ENCODE data around the gene CDH5. TPM values are rescaled to one million over a fixed set of nuclear protein-coding genes. Genes with fewer than 3 reads are reported as not detected.

CDH5 gene
- total and polyA plus RNA-seq, 2 of the 8 experiments (the other 6 are each of a cell fraction or from before 2014, with no cell fraction given), result 0.32 TPM

- Histone ChIP-seq H4K20me1 (replicated peaks in 1 of 2; ENCODE audit: control insufficient read depth in 1 of 2, insufficient read depth in 2 of 2, low read length in 2 of 2) (peaks cover 0 to 4% of the 10 kb centered on the region in 2 experiments), H2BK15ac (ENCODE audit: low read length) (no peak overlapping the region), H3K9ac (replicated peaks in 1 of 4; ENCODE audit: extremely low read depth in 1 of 4, low read depth in 3 of 4, low read length in 3 of 4) (no peak overlapping the region), H3K36me3 (ENCODE audit: control insufficient read depth in 2 of 4, insufficient read depth in 4 of 4, low read length in 3 of 4) (no peaks in the 10 kb centered on the region), H2AFZ (ENCODE audit: low read length) (no peak overlapping the region), H2BK12ac (ENCODE audit: low read depth, low read length) (no peak overlapping the region), H3K18ac (ENCODE audit: extremely low read depth, low read length) (no peak overlapping the region), H3K4ac (replicated peaks; ENCODE audit: insufficient read length, low read depth, low read length) (no peak overlapping the region), H2AK5ac (ENCODE audit: low read depth, low read length) (no peak overlapping the region), H2BK120ac (replicated peaks; ENCODE audit: low read depth, low read length) (no peak overlapping the region), H3K23ac (ENCODE audit: insufficient read length) (no peak overlapping the region), H3K4me1 (replicated peaks in 1 of 4; ENCODE audit: control insufficient read depth in 3 of 4, insufficient read depth in 4 of 4, low read length in 3 of 4) (peaks cover 0 to 17% (median 12%) of the 10 kb centered on the region in 4 experiments; a peak in 6 of 7 replicates), H3K27me3 (replicated peaks in 1 of 4; ENCODE audit: control insufficient read depth in 3 of 4, extremely low read depth in 1 of 4, insufficient read depth in 3 of 4, low read length in 3 of 4) (peaks cover 31 to 42% (median 38%) of the 10 kb centered on the region in 4 experiments), H3K14ac (ENCODE audit: insufficient read length) (no peak overlapping the region), H3K9me3 (ENCODE audit: insufficient read depth in 2 of 2, low read depth in 1 of 2, low read length in 1 of 2) (no peaks in the 10 kb centered on the region), H4K8ac (ENCODE audit: extremely low read depth, insufficient read depth, low read length) (no peak overlapping the region), H3K4me3 (ENCODE audit: extremely low read depth in 1 of 4, insufficient read depth in 2 of 4, low read depth in 3 of 4, low read length in 4 of 4) (no peak overlapping the region), H3K4me2 (ENCODE audit: insufficient read depth in 1 of 2, low read depth in 2 of 2, low read length in 2 of 2) (no peak overlapping the region), H3K56ac (replicated peaks; ENCODE audit: insufficient read length, low read depth, low read length) (no peak overlapping the region), H3K27ac (ENCODE audit: low read depth, low read length) (no peak overlapping the region), H3K23me2 (ENCODE audit: low read depth, low read length) (peaks cover 11% of the 10 kb centered on the region), H3K79me2 (ENCODE audit: control insufficient read depth in 1 of 2, insufficient read depth in 2 of 2, low read length in 2 of 2) (no peaks in the 10 kb centered on the region), H2BK20ac (ENCODE audit: low read length) (no peak overlapping the region), H3K79me1 (ENCODE audit: low read depth, low read length) (no peaks in the 10 kb centered on the region), H4K91ac (replicated peaks; ENCODE audit: insufficient read length, low read length) (no peak overlapping the region), H2BK5ac (ENCODE audit: low read depth, low read length) (no peak overlapping the region), H4K5ac (ENCODE audit: insufficient read length, low read depth, low read length) (no peak overlapping the region)
- ChIA-PET CTCF (ENCODE audit: partially characterized antibody) (interaction anchor here (0.9 to 2.3 kb wide), 4 partner anchors 12 to 66 kb away, joined by 3 to 11 read pairs (median 4); no protein-coding TSS in a partner anchor), POLR2A (ENCODE audit: partially characterized antibody) (no interaction called here)
- DNase-seq (ENCODE audit: low read depth in 1 of 2, low spot score in 2 of 2), result no peak
- FAIRE-seq, result no peak
- 93% methylated on average over 1 of the region's 1 CpG; no CpG with 5 or more reads in 1 of the 2 experiments for WGBS, 2 experiments (ENCODE audit: extremely low coverage in 1 of 2, insufficient coverage in 1 of 2, insufficient read length in 1 of 2, insufficient replicate concordance in 2 of 2, low coverage in 1 of 2, low lambda C conversion rate in 2 of 2, missing lambda C conversion rate in 1 of 2)
- TF ChIP-seq RNF2 (IDR thresholded peaks at IDR 0.05; ENCODE audit: borderline replicate concordance, low read depth, low read length, missing control alignments, poor library complexity, severe bottlenecking) (no peak), SRF (IDR thresholded peaks at IDR 0.05; ENCODE audit: low read depth, low read length) (no peak), JUN (IDR thresholded peaks at IDR 0.05; ENCODE audit: low read depth, low read length) (no peak), KDM4A (IDR thresholded peaks at IDR 0.05; ENCODE audit: low read depth, low read length, severe bottlenecking) (no peak), CHD2 (IDR thresholded peaks at IDR 0.05; ENCODE audit: low read length) (no peak), SAP30 (IDR thresholded peaks at IDR 0.05; ENCODE audit: insufficient read depth, insufficient replicate concordance, low read length) (no peak), PHF8 (conservative IDR thresholded peaks at IDR 0.05; ENCODE audit: low read depth, low read length) (no peak), SUZ12 (IDR thresholded peaks at IDR 0.05; ENCODE audit: low read length) (no peak), ASH2L (IDR thresholded peaks at IDR 0.05; ENCODE audit: low read length) (no peak), SIX5 (IDR thresholded peaks at IDR 0.05; ENCODE audit: low read depth, low read length) (no peak)
Observed at GRCh38 chr16:66423177-66423576, 56.7 kb downstream of the CDH5 start.
